ENCODE data around the gene HDAC1. TPM values are rescaled to one million over a fixed set of nuclear protein-coding genes. Genes with fewer than 3 reads are reported as not detected.

Gene HDAC1
- total RNA-seq (10 to 100 TPM; 37.2 to 68.2 TPM), polyA plus RNA-seq (ENCODE audit: insufficient read length in 2 of 2) (10 to 100 TPM; 66.3 to 79.3 TPM)
- long read RNA-seq, donor 1, partial matches to known transcripts: 33 of 43 reads
- long read RNA-seq, donor 1, other reads (novel, unspliced or antisense): 0 of 43 reads
- long read RNA-seq, donor 2, transcript HDAC1-201 (14 exons, 2,124 nt): major isoform, 8 of 8 reads
- long read RNA-seq, donor 2, partial matches to known transcripts: 0 of 8 reads
- long read RNA-seq, donor 2, other reads (novel, unspliced or antisense): 0 of 8 reads
- long read RNA-seq, donor 3, transcript HDAC1-201 (14 exons, 2,124 nt): major isoform, 5 of 625 reads
- long read RNA-seq, donor 3, partial matches to known transcripts: 604 of 625 reads
- long read RNA-seq, donor 3, other reads (novel, unspliced or antisense): 15 of 625 reads
- long read RNA-seq, donor 4, transcript HDAC1-201 (14 exons, 2,124 nt): major isoform, 28 of 120 reads
- long read RNA-seq, donor 4, partial matches to known transcripts: 86 of 120 reads
- long read RNA-seq, donor 4, other reads (novel, unspliced or antisense): 0 of 120 reads

GRCh38 chr1:32291708-32292538 lies at the start of gene HDAC1:
TSS of gene HDAC1 (plus strand) at chr1:32292083. CDS start at chr1:32292170, 87 bp downstream.
- Histone ChIP-seq H3K4me3 (ENCODE audit: low read depth, low read length) (peak within 1 kb of the TSS; percentile 78), H3K36me3 (ENCODE audit: control insufficient read depth, insufficient read depth, low read length) (no peaks in the 10 kb centered on the region), H3K9me3 (ENCODE audit: control insufficient read depth, insufficient read depth, low read length) (no peaks in the 10 kb centered on the region), H3K27ac (ENCODE audit: low read depth, low read length) (peak within 1 kb of the TSS; percentile 84), H3K4me1 (ENCODE audit: control insufficient read depth, insufficient read depth, low read length) (peaks cover 15% of the 10 kb centered on the region), H3K27me3 (ENCODE audit: control insufficient read depth, insufficient read depth, low read length) (no peaks in the 10 kb centered on the region)
- DNase-seq (ENCODE audit: low read depth in 4 of 6, low spot score in 6 of 6): peak; percentile 46 to 95 (median 80)
- under 1% methylated on average over 63 of the region's 67 CpGs for WGBS (ENCODE audit: insufficient coverage)

GRCh38 chr1:32242341-32242851 lies 49.5 kb upstream of the HDAC1 start:
- H3K27me3 ChIP-seq (ENCODE audit: control insufficient read depth, insufficient read depth, low read length): no peaks in the 10 kb centered on the region
- no peak overlapping the region for H3K27ac ChIP-seq (ENCODE audit: low read depth, low read length)
- no peaks in the 10 kb centered on the region for H3K9me3 ChIP-seq (ENCODE audit: control insufficient read depth, insufficient read depth, low read length)
- H3K4me3 ChIP-seq (ENCODE audit: low read depth, low read length): no peak overlapping the region
- DNase-seq (ENCODE audit: low read depth in 4 of 6, low spot score in 6 of 6): peak in 2 of 6 donors; percentile 7 to 44
- WGBS (ENCODE audit: insufficient coverage): 93% methylated on average over 2 of the region's 7 CpGs
- peaks cover 41% of the 10 kb centered on the region for H3K4me1 ChIP-seq (ENCODE audit: control insufficient read depth, insufficient read depth, low read length)
- no peaks in the 10 kb centered on the region for H3K36me3 ChIP-seq (ENCODE audit: control insufficient read depth, insufficient read depth, low read length)

GRCh38 chr1:32246888-32247273 lies 45.0 kb upstream of the HDAC1 start, which contains the start of gene FAM167B:
TSS of gene FAM167B (plus strand) at chr1:32247222. CDS start at chr1:32247422, 200 bp downstream.
- Histone ChIP-seq H3K4me1 (ENCODE audit: control insufficient read depth, insufficient read depth, low read length) (peaks cover 30% of the 10 kb centered on the region), H3K27ac (ENCODE audit: low read depth, low read length) (no peak within 1 kb of the TSS), H3K9me3 (ENCODE audit: control insufficient read depth, insufficient read depth, low read length) (no peaks in the 10 kb centered on the region), H3K36me3 (ENCODE audit: control insufficient read depth, insufficient read depth, low read length) (no peaks in the 10 kb centered on the region), H3K27me3 (ENCODE audit: control insufficient read depth, insufficient read depth, low read length) (no peaks in the 10 kb centered on the region), H3K4me3 (ENCODE audit: low read depth, low read length) (no peak within 1 kb of the TSS)
- WGBS (ENCODE audit: insufficient coverage): 62% methylated on average over 2 of the region's 3 CpGs
- peak in 1 of 6 donors; percentile 45 for DNase-seq (ENCODE audit: low read depth in 4 of 6, low spot score in 6 of 6)

GRCh38 chr1:32247452-32247851 lies 44.4 kb upstream of the HDAC1 start:
- no peak overlapping the region for H3K27ac ChIP-seq (ENCODE audit: low read depth, low read length)
- H3K9me3 ChIP-seq (ENCODE audit: control insufficient read depth, insufficient read depth, low read length): no peaks in the 10 kb centered on the region
- no peaks in the 10 kb centered on the region for H3K36me3 ChIP-seq (ENCODE audit: control insufficient read depth, insufficient read depth, low read length)
- WGBS (ENCODE audit: insufficient coverage): 90% methylated on average over 8 of the region's 12 CpGs
- no peak overlapping the region for H3K4me3 ChIP-seq (ENCODE audit: low read depth, low read length)
- DNase-seq (ENCODE audit: low read depth in 4 of 6, low spot score in 6 of 6): no peak
- H3K27me3 ChIP-seq (ENCODE audit: control insufficient read depth, insufficient read depth, low read length): no peaks in the 10 kb centered on the region
- H3K4me1 ChIP-seq (ENCODE audit: control insufficient read depth, insufficient read depth, low read length): peaks cover 24% of the 10 kb centered on the region

GRCh38 chr1:32247983-32248889 lies 43.6 kb upstream of the HDAC1 start:
- Histone ChIP-seq H3K4me3 (ENCODE audit: low read depth, low read length) (no peak overlapping the region), H3K36me3 (ENCODE audit: control insufficient read depth, insufficient read depth, low read length) (no peaks in the 10 kb centered on the region), H3K27me3 (ENCODE audit: control insufficient read depth, insufficient read depth, low read length) (no peaks in the 10 kb centered on the region), H3K4me1 (ENCODE audit: control insufficient read depth, insufficient read depth, low read length) (peaks cover 21% of the 10 kb centered on the region), H3K9me3 (ENCODE audit: control insufficient read depth, insufficient read depth, low read length) (no peaks in the 10 kb centered on the region), H3K27ac (ENCODE audit: low read depth, low read length) (no peak overlapping the region)
- WGBS (ENCODE audit: insufficient coverage): 5% methylated on average over 22 of the region's 31 CpGs
- DNase-seq (ENCODE audit: low read depth in 4 of 6, low spot score in 6 of 6): peak in 2 of 6 donors; percentile 36 to 60

- Histone ChIP-seq H3K9me3 (ENCODE audit: control insufficient read depth, insufficient read depth, low read length) (no peaks in the 10 kb centered on the region), H3K4me3 (ENCODE audit: low read depth, low read length) (no peak overlapping the region), H3K36me3 (ENCODE audit: control insufficient read depth, insufficient read depth, low read length) (no peaks in the 10 kb centered on the region), H3K4me1 (ENCODE audit: control insufficient read depth, insufficient read depth, low read length) (peaks cover 21% of the 10 kb centered on the region), H3K27me3 (ENCODE audit: control insufficient read depth, insufficient read depth, low read length) (no peaks in the 10 kb centered on the region), H3K27ac (ENCODE audit: low read depth, low read length) (peak overlapping the region; percentile 42)
- DNase-seq (ENCODE audit: low read depth in 4 of 6, low spot score in 6 of 6): peak in 1 of 6 donors; percentile 48
- WGBS (ENCODE audit: insufficient coverage): 64% methylated on average over 9 of the region's 9 CpGs
Measured at GRCh38 chr1:32249831-32250525, 41.9 kb upstream of the HDAC1 start.

- Histone ChIP-seq H3K9me3 (ENCODE audit: control insufficient read depth, insufficient read depth, low read length) (no peaks in the 10 kb centered on the region), H3K4me3 (ENCODE audit: low read depth, low read length) (no peak within 1 kb of the TSS), H3K27ac (ENCODE audit: low read depth, low read length) (peak within 1 kb of the TSS; percentile 42), H3K27me3 (ENCODE audit: control insufficient read depth, insufficient read depth, low read length) (no peaks in the 10 kb centered on the region), H3K36me3 (ENCODE audit: control insufficient read depth, insufficient read depth, low read length) (no peaks in the 10 kb centered on the region), H3K4me1 (ENCODE audit: control insufficient read depth, insufficient read depth, low read length) (peaks cover 21% of the 10 kb centered on the region)
- no peak for DNase-seq (ENCODE audit: low read depth in 4 of 6, low spot score in 6 of 6)
- WGBS (ENCODE audit: insufficient coverage): 79% methylated on average over 23 of the region's 25 CpGs
Measured at GRCh38 chr1:32250893-32251716, 40.8 kb upstream of the HDAC1 start, which contains the start of gene LCK. TSS of gene LCK (plus strand) at chr1:32251265. CDS start at chr1:32274330, 23,065 bp downstream.

Data from spinal cord (tissue), 10 donors.